ENCODE measurements around the gene TMEM8B. TPM values are rescaled to one million over a fixed set of nuclear protein-coding genes. Genes with fewer than 3 reads are reported as not detected.

The TMEM8B gene
- total RNA-seq, 1 experiment from 2014 or later = 2.4 TPM

- no peaks in the 10 kb centered on the region for H3K9me2 ChIP-seq (replicated peaks; ENCODE audit: low read length)
- no peak overlapping the region for H3K27ac ChIP-seq (ENCODE audit: low read length)
- H3K79me2 ChIP-seq (ENCODE audit: low read length) = no peaks in the 10 kb centered on the region
- H2AFZ ChIP-seq (ENCODE audit: low read length) = no peak overlapping the region
- no peak for ATAC-seq
- CTCF ChIA-PET = no interaction called here
- POLR2A ChIA-PET (ENCODE audit: unreplicated experiment) = no interaction called here
- H3K4me3 ChIP-seq (ENCODE audit: low read length) = no peak overlapping the region
- no peaks in the 10 kb centered on the region for H4K20me1 ChIP-seq (ENCODE audit: low read length)
- no peak overlapping the region for H3K9ac ChIP-seq (ENCODE audit: low read length)
- no peak for DNase-seq
- H3K27me3 ChIP-seq (ENCODE audit: low read length) = no peaks in the 10 kb centered on the region
- no peak overlapping the region for H3K4me2 ChIP-seq (ENCODE audit: low read length)
- BruUV-seq (replicated peaks) = no TSS peak
- H3K9me3 ChIP-seq (ENCODE audit: low read length) = no peaks in the 10 kb centered on the region
- peaks cover 32% of the 10 kb centered on the region for H3K4me1 ChIP-seq (ENCODE audit: insufficient read depth, low read length)
- H3K36me3 ChIP-seq (ENCODE audit: low read depth, low read length) = no peaks in the 10 kb centered on the region
- TF ChIP-seq EZH2 (IDR thresholded peaks at IDR 0.05; ENCODE audit: low read length, unreplicated experiment) = no peak
- no peak for TF ChIP-seq EZH2phosphoT487 (IDR thresholded peaks at IDR 0.05; ENCODE audit: borderline replicate concordance, low read length)
- TF ChIP-seq CTCF (conservative IDR thresholded peaks at IDR 0.05; ENCODE audit: low read depth, low read length) = no peak
- H3F3A ChIP-seq (ENCODE audit: low read length, unreplicated experiment) = no peaks in the 10 kb centered on the region
- intact Hi-C loops (cut with micrococcal nuclease) = no loop called here
These were observed 7.6 kb downstream of the TMEM8B start for GRCh38 chr9:35836595-35836994.

- TF ChIP-seq CTCF (conservative IDR thresholded peaks at IDR 0.05; ENCODE audit: low read depth, low read length) = no peak
- TF ChIP-seq EZH2 (IDR thresholded peaks at IDR 0.05; ENCODE audit: low read length, unreplicated experiment) = no peak
- TF ChIP-seq EZH2phosphoT487 (IDR thresholded peaks at IDR 0.05; ENCODE audit: borderline replicate concordance, low read length) = no peak
- H3K9me2 ChIP-seq (replicated peaks; ENCODE audit: low read length) = no peaks in the 10 kb centered on the region
- intact Hi-C loops (cut with micrococcal nuclease) = no loop called here
- H3K9ac ChIP-seq (ENCODE audit: low read length) = no peak overlapping the region
- H2AFZ ChIP-seq (ENCODE audit: low read length) = no peak overlapping the region
- no peak overlapping the region for H3K4me2 ChIP-seq (ENCODE audit: low read length)
- H3K27me3 ChIP-seq (ENCODE audit: low read length) = no peaks in the 10 kb centered on the region
- peaks cover 13% of the 10 kb centered on the region for H3K4me1 ChIP-seq (ENCODE audit: insufficient read depth, low read length)
- ATAC-seq (no peak), DNase-seq (no peak)
- ChIA-PET CTCF (no interaction called here), POLR2A (ENCODE audit: unreplicated experiment) (no interaction called here)
- no peaks in the 10 kb centered on the region for H3F3A ChIP-seq (ENCODE audit: low read length, unreplicated experiment)
- no TSS peak for BruUV-seq (replicated peaks)
- H3K79me2 ChIP-seq (ENCODE audit: low read length) = no peaks in the 10 kb centered on the region
- H3K9me3 ChIP-seq (ENCODE audit: low read length) = no peaks in the 10 kb centered on the region
- H3K4me3 ChIP-seq (ENCODE audit: low read length) = no peak overlapping the region
- H4K20me1 ChIP-seq (ENCODE audit: low read length) = no peaks in the 10 kb centered on the region
- H3K36me3 ChIP-seq (ENCODE audit: low read depth, low read length) = no peaks in the 10 kb centered on the region
- no peak overlapping the region for H3K27ac ChIP-seq (ENCODE audit: low read length)
These were observed 10.9 kb downstream of the TMEM8B start for GRCh38 chr9:35839926-35840325.

GRCh38 chr9:35840881-35841644 lies 12.0 kb downstream of the TMEM8B start:
- intact Hi-C loops (cut with micrococcal nuclease) = no loop called here
- BruUV-seq (replicated peaks) = no TSS peak
- CTCF ChIA-PET = interaction anchor here (0.6 kb wide), 1 partner anchor 17 kb away, joined by 3 read pairs; no protein-coding TSS in a partner anchor
- Histone ChIP-seq H2AFZ (ENCODE audit: low read length) (no peak overlapping the region), H3K4me3 (ENCODE audit: low read length) (no peak overlapping the region), H3K27ac (ENCODE audit: low read length) (no peak overlapping the region), H3K9me2 (replicated peaks; ENCODE audit: low read length) (no peaks in the 10 kb centered on the region), H3K9me3 (ENCODE audit: low read length) (no peaks in the 10 kb centered on the region), H4K20me1 (ENCODE audit: low read length) (no peaks in the 10 kb centered on the region), H3K27me3 (ENCODE audit: low read length) (no peaks in the 10 kb centered on the region), H3F3A (ENCODE audit: low read length, unreplicated experiment) (no peaks in the 10 kb centered on the region), H3K9ac (ENCODE audit: low read length) (no peak overlapping the region), H3K79me2 (ENCODE audit: low read length) (no peaks in the 10 kb centered on the region), H3K4me1 (ENCODE audit: insufficient read depth, low read length) (peaks cover 19% of the 10 kb centered on the region), H3K4me2 (ENCODE audit: low read length) (no peak overlapping the region), H3K36me3 (ENCODE audit: low read depth, low read length) (no peaks in the 10 kb centered on the region)
- TF ChIP-seq EZH2 (IDR thresholded peaks at IDR 0.05; ENCODE audit: low read length, unreplicated experiment) = no peak
- no peak for TF ChIP-seq CTCF (conservative IDR thresholded peaks at IDR 0.05; ENCODE audit: low read depth, low read length)
- no peak for TF ChIP-seq EZH2phosphoT487 (IDR thresholded peaks at IDR 0.05; ENCODE audit: borderline replicate concordance, low read length)
- no peak for ATAC-seq
- POLR2A ChIA-PET (ENCODE audit: unreplicated experiment) = no interaction called here
- DNase-seq = no peak

All from PC-3 (cell line).